HepG2 (cell line): ENCODE measurements around the gene METTL13. TPM values are rescaled to one million over a fixed set of nuclear protein-coding genes. Genes with fewer than 3 reads are reported as not detected.
"Not testable (repeated sequence)": the region's sequence is repeated elsewhere in the genome, so short reads cannot be mapped to it uniquely, and the experiment has no call there.

Experiments used
- ATAC-seq: fragments of 200-7000 bp; cut with Tn5 transposase; 3 replicates; pipeline ENCODE4 v1.9.1; 2020; ENCODE audit warnings: mild to moderate bottlenecking, moderate library complexity
- BruUV-seq: library from RNA; stranded (reverse); fragments of 400-500 nt; replicated peaks from 2 replicates; lab custom pipeline; 2021; lab: Mats Ljungman, UMichigan
- CTCF ChIA-PET: fragments of 300-600 bp; formaldehyde crosslinking; extraction: SDS; loops from one replicate; lab custom pipeline; 2021; ENCODE audit warnings: low total read pairs, inconsistent platforms, low intra/inter-chr PET ratio; lab: Yijun Ruan, JAX
- POLR2A ChIA-PET: fragments of 350-600 bp; sonication (Branson Sonifier 250); formaldehyde crosslinking; loops from one replicate; lab custom pipeline; 2020; ENCODE audit warnings: antibody characterized with exemption, inconsistent platforms; lab: Yijun Ruan, JAX
- DNase-seq: peaks from one replicate; pipeline ENCODE4 v3.0.0-alpha.2; 2015; ENCODE audit warnings: low spot score
- FAIRE-seq: peaks from 3 replicates; lab custom pipeline; 2011; peaks lifted over from hg19 to GRCh38; lab: Jason Lieb, UNC
- H2AFZ ChIP-seq: one replicate; pipeline ENCODE4 v1.6.1; 2011; ENCODE audit warnings: low read length, inconsistent platforms
- H3K27ac ChIP-seq: fragments of 300-600 bp; 3 replicates; pipeline ENCODE4 v1.8.0; 2011; ENCODE audit warnings: mixed run types, mild to moderate bottlenecking, mixed read lengths, low read length, inconsistent platforms; ENCODE audit not compliant: insufficient read depth; ENCODE audit errors: extremely low read length
- H3K27me3 ChIP-seq, 2 experiments: fragments of 200-600 bp in 1 of 2; 2 replicates in 1 of 2; 3 replicates in 1 of 2; pipeline versions ENCODE4 v1.6.0 to v1.8.0; 2011; ENCODE audit warnings: low read length in 2 of 2, mild to moderate bottlenecking in 2 of 2, moderate library complexity in 2 of 2, inconsistent platforms in 1 of 2; ENCODE audit not compliant: insufficient read depth in 2 of 2, control insufficient read depth in 1 of 2
- H3K36me3 ChIP-seq, 2 experiments: fragments of 200-600 bp in 1 of 2; replicated peaks in 1 of 2; 2 replicates in 1 of 2; 3 replicates in 1 of 2; pipeline versions ENCODE4 v1.5.1 to v1.8.0; 2011; ENCODE audit warnings: low read length in 2 of 2, inconsistent platforms in 1 of 2; ENCODE audit not compliant: insufficient read depth in 2 of 2, control insufficient read depth in 1 of 2
- H3K4me1 ChIP-seq: 2 replicates; pipeline ENCODE4 v1.5.1; 2012; ENCODE audit warnings: low read length, inconsistent platforms; ENCODE audit not compliant: insufficient read depth
- H3K4me2 ChIP-seq: 2 replicates; pipeline ENCODE4 v1.6.0; 2011; ENCODE audit warnings: low read depth, low read length, inconsistent platforms
- H3K4me3 ChIP-seq, 3 experiments: fragments of 200-600 bp in 1 of 3; sonication (generic), shearing (Covaris generic) in 1 of 3; replicated peaks in 1 of 3; 2 replicates each; pipeline ENCODE4 v1.5.1; 2011 to 2016; ENCODE audit warnings: low read length in 3 of 3, inconsistent platforms in 2 of 3, low read depth in 2 of 3, mild to moderate bottlenecking in 2 of 3, control low read depth in 1 of 3, mixed read lengths in 1 of 3; ENCODE audit not compliant: insufficient read depth in 1 of 3
- H3K79me2 ChIP-seq: one replicate; pipeline ENCODE4 v1.6.1; 2011; ENCODE audit warnings: low read length, inconsistent platforms; ENCODE audit not compliant: insufficient read depth
- H3K9ac ChIP-seq: 2 replicates; pipeline ENCODE4 v1.6.0; 2011; ENCODE audit warnings: mild to moderate bottlenecking, low read depth, low read length, inconsistent platforms; ENCODE audit not compliant: insufficient read depth
- H3K9me3 ChIP-seq: 2 replicates; pipeline ENCODE4 v1.5.1; 2012; ENCODE audit warnings: mild to moderate bottlenecking, low read length
- H4K20me1 ChIP-seq: 2 replicates; pipeline ENCODE4 v1.6.0; 2011; ENCODE audit warnings: inconsistent platforms, mild to moderate bottlenecking, low read length, moderate library complexity; ENCODE audit not compliant: insufficient read depth
- WGBS: methylation state at CpG from one replicate; pipeline ENCODE4 v1.1.6; 2017; ENCODE audit warnings: low lambda C conversion rate; 5-methylcytosine and 5-hydroxymethylcytosine counted together
- in situ Hi-C: cut with HindIII; loops from 2 replicates; pipeline ENCODE4 v1.10.0; 2017; ENCODE audit warnings: low pct_unique_long_range_greater_than_20kb; ENCODE audit not compliant: extremely low pct_ligation_motif_present
- intact Hi-C: fragments of 100-400 bp; cut with micrococcal nuclease; formaldehyde crosslinking; loops from one replicate; pipeline ENCODE4 v1.10.0; 2022; ENCODE audit not compliant: unreplicated experiment
- polyA plus RNA-seq, 8 experiments: library from polyadenylated mRNA; depleted of rRNA in 3 of 8; stranded (reverse) in 7 of 8; unstranded in 1 of 8; fragments of >200 nt; fragmentation: Illumina TruSeq in 4 of 8; extraction: Trizol in 4 of 8; gene quantifications; 2 replicates each; pipeline versions ENCODE4 v1.2.1 to v1.2.3, GENCODE V29; 2011 to 2016; ENCODE audit warnings: low read depth in 4 of 8, missing spikeins in 1 of 8, mixed read lengths in 1 of 8; ENCODE audit not compliant: insufficient read depth in 1 of 8
- total RNA-seq, 5 experiments: library from RNA; depleted of rRNA; stranded (reverse); fragments of >200 nt; fragmentation: Illumina TruSeq; extraction: Trizol; gene quantifications; 2 replicates each; pipeline ENCODE4 v1.2.3, GENCODE V29; 2016; ENCODE audit warnings: low read depth in 1 of 5
- TF ChIP-seq, protein P1 (sequence below): sonication (generic); formaldehyde crosslinking; IDR thresholded peaks from 2 replicates; pipeline ENCODE4 v1.4.0; 2020; ENCODE audit warnings: missing genetic modification reagents, borderline replicate concordance
- TF ChIP-seq, protein P2 (sequence below): IDR thresholded peaks from 2 replicates; pipeline ENCODE4 v1.6.1; 2018; ENCODE audit warnings: missing genetic modification reagents

The METTL13 gene
- total and polyA plus RNA-seq, 2 of the 13 experiments (the other 11 are each of a cell fraction or from before 2014, with no cell fraction given), result 18.6 to 22.8 TPM

DNA sequence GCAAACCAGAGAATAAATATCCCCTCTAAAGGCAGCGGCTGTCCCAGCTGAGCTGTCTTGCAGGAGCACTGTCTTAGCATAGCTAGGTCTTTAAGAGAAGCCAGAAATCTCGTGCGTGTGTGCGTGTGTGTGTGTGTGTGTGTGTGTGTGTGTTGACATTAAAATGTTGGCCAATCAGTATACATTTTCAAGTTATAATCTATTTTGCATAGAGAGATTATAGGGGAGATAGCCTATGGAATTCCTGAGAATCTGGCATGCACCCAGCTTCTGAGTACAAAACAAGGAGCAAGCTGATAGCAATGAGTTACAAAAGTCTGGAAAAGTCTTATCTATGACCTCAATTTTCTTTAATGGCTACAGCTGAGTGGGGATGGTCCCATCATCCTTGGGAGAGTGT lies 17.7 kb downstream of the METTL13 start (continued):
- TF ChIP-seq, protein P1, sequence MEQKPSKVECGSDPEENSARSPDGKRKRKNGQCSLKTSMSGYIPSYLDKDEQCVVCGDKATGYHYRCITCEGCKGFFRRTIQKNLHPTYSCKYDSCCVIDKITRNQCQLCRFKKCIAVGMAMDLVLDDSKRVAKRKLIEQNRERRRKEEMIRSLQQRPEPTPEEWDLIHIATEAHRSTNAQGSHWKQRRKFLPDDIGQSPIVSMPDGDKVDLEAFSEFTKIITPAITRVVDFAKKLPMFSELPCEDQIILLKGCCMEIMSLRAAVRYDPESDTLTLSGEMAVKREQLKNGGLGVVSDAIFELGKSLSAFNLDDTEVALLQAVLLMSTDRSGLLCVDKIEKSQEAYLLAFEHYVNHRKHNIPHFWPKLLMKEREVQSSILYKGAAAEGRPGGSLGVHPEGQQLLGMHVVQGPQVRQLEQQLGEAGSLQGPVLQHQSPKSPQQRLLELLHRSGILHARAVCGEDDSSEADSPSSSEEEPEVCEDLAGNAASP (CRISPR knock-in tag), result no peak
- TF ChIP-seq, protein P2, sequence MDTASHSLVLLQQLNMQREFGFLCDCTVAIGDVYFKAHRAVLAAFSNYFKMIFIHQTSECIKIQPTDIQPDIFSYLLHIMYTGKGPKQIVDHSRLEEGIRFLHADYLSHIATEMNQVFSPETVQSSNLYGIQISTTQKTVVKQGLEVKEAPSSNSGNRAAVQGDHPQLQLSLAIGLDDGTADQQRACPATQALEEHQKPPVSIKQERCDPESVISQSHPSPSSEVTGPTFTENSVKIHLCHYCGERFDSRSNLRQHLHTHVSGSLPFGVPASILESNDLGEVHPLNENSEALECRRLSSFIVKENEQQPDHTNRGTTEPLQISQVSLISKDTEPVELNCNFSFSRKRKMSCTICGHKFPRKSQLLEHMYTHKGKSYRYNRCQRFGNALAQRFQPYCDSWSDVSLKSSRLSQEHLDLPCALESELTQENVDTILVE (CRISPR knock-in tag), result no peak

DNA sequence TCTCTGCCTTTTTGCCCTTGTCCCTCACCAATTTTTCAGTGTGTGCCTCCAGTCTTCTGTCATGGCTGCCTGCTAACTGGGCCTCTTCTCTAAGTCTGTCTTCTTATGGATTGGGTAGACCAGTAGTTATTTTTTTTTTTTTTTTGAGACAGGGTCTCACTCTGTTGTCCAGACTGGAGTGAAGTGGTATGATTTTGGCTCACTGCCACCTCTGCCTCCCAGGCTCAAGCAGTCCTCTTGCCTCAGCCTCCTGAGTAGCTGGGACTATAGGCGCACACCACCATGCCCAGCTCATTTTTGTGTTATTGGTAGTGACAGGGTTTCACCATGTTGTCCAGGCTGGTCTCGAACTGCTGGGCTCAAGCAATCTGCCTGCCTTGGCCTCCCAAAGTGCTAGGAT lies 18.2 kb downstream of the METTL13 start:
- not testable (repeated sequence) for H3K27ac ChIP-seq, H2AFZ ChIP-seq, DNase-seq, H3K9ac ChIP-seq, BruUV-seq, H4K20me1 ChIP-seq, ATAC-seq, H3K27me3 ChIP-seq, FAIRE-seq, H3K4me3 ChIP-seq, H3K4me2 ChIP-seq, H3K4me1 ChIP-seq, H3K79me2 ChIP-seq, H3K9me3 ChIP-seq
- in situ Hi-C loops, result loop anchor here (5.0 kb wide), 1 partner anchor 183 kb away; no protein-coding TSS in a partner anchor
- ChIA-PET CTCF (interaction anchor here (3.1 kb wide), 1 partner anchor 185 kb away, joined by 23 read pairs; no protein-coding TSS in a partner anchor), POLR2A (interaction anchor here (1.1 kb wide), 1 partner anchor 19 kb away, joined by 5 read pairs; the partner anchor contains the start of gene METTL13)
- WGBS, result 100% methylated on average over 1 of the region's 2 CpGs
- intact Hi-C loops, result loop anchor here (2.0 to 5.0 kb wide), 2 partner anchors 599 to 1272 kb away; no protein-coding TSS in a partner anchor
- peaks cover 7 to 26% of the 10 kb centered on the region in 2 experiments; a peak in 4 of 5 replicates for H3K36me3 ChIP-seq
